ENCODE data around the gene LARGE2. TPM values are rescaled to one million over a fixed set of nuclear protein-coding genes. Genes with fewer than 3 reads are reported as not detected.
A peak's percentile ranks its signal among the peaks of the same experiment; 100 is the strongest.

Gene LARGE2
- total RNA-seq, 2 donors from 2014 or later: 3.9 to 7.9 TPM

DNA sequence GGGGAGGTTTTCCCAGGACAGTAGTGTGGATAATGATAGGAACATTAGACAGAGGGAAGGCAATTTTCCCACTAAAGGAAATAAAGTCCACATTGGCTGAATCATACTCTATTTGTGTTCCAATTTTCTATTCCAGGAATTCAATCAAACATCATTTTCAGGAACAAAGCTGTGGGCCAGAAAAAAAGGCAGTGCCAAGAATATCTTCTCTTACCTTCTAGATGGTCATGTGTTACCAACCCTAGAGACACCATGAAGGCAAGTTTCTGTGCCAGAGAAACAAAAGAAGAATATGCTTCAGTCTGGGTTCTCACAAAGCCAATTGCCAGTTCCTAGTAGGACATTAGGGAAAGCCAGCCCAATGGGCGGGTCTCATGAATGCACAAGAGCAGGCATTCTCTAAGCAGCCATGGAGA lies 27.5 kb downstream of the LARGE2 start:
- Mint-ChIP-seq H3K27ac (no peak overlapping the region), H3K4me3 (no peak overlapping the region), H3K27me3 (no peaks in the 10 kb centered on the region), H3K4me1 (peaks cover 2% of the 10 kb centered on the region), H3K36me3 (ENCODE audit: low read depth) (peaks cover 11% of the 10 kb centered on the region)
- no peaks in the 10 kb centered on the region for H3K9me3 ChIP-seq (ENCODE audit: control insufficient read depth, low read length, poor library complexity, severe bottlenecking)
- no peak for DNase-seq
- ATAC-seq: no peak

GRCh38 chr11:45959851-45960250 lies 37.4 kb downstream of the LARGE2 start:
- DNase-seq (no peak), ATAC-seq (no peak)
- no peaks in the 10 kb centered on the region for H3K27me3 Mint-ChIP-seq
- peaks cover 9% of the 10 kb centered on the region for H3K4me1 Mint-ChIP-seq
- no peak overlapping the region for H3K4me3 Mint-ChIP-seq
- H3K27ac Mint-ChIP-seq: no peak overlapping the region
- H3K9me3 ChIP-seq (ENCODE audit: control insufficient read depth, low read length, poor library complexity, severe bottlenecking): no peaks in the 10 kb centered on the region
- peaks cover 6% of the 10 kb centered on the region for H3K36me3 Mint-ChIP-seq (ENCODE audit: low read depth)

GRCh38 chr11:45960387-45961095 lies 38.1 kb downstream of the LARGE2 start:
- peaks cover 4% of the 10 kb centered on the region for H3K36me3 Mint-ChIP-seq (ENCODE audit: low read depth)

DNA sequence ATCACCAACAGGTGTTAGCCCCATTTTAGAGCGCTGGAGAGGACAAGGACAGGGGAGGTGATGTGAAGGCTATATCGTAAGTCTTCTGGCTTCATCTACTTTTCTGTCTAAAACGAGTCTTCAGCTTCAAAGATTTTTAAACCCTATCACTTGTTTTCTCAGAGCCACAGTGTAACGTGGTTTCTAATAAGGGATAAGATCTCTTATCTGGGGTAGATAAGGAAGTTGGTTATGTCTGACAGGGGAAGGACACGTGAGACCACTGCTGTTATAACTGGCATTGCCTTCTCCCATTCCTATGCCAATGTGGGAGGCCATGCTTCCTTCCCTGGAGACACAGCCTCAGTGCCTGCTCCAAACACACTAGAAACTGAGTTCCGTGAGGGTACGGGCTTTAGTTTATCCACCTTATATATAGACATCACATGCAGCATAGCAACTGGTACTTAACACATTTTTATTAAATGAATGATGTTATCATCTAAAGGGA lies 39.3 kb downstream of the LARGE2 start:
- no peaks in the 10 kb centered on the region for H3K27me3 Mint-ChIP-seq
- no peak for DNase-seq
- H3K4me1 Mint-ChIP-seq: peaks cover 9% of the 10 kb centered on the region
- no peak overlapping the region for H3K4me3 Mint-ChIP-seq
- H3K36me3 Mint-ChIP-seq (ENCODE audit: low read depth): no peaks in the 10 kb centered on the region
- ATAC-seq: no peak
- H3K27ac Mint-ChIP-seq: no peak overlapping the region
- no peaks in the 10 kb centered on the region for H3K9me3 ChIP-seq (ENCODE audit: control insufficient read depth, low read length, poor library complexity, severe bottlenecking)

More at GRCh38 chr11:45960387-45961095, 38.1 kb downstream of the LARGE2 start:
- no peak for ATAC-seq
- H3K9me3 ChIP-seq (ENCODE audit: control insufficient read depth, low read length, poor library complexity, severe bottlenecking): no peaks in the 10 kb centered on the region
- no peaks in the 10 kb centered on the region for H3K27me3 Mint-ChIP-seq
- H3K4me1 Mint-ChIP-seq: peaks cover 9% of the 10 kb centered on the region
- H3K27ac Mint-ChIP-seq: no peak overlapping the region
- H3K4me3 Mint-ChIP-seq: no peak overlapping the region
- no peak for DNase-seq

GRCh38 chr11:45964911-45965389 lies 42.5 kb downstream of the LARGE2 start:
- peaks cover 2% of the 10 kb centered on the region for H3K36me3 Mint-ChIP-seq (ENCODE audit: low read depth)
- DNase-seq: peak; percentile 18 to 34 (median 30)
- no peaks in the 10 kb centered on the region for H3K27me3 Mint-ChIP-seq
- ATAC-seq: peak; percentile 98
- H3K4me1 Mint-ChIP-seq: no peaks in the 10 kb centered on the region
- no peaks in the 10 kb centered on the region for H3K9me3 ChIP-seq (ENCODE audit: control insufficient read depth, low read length, poor library complexity, severe bottlenecking)
- no peak overlapping the region for H3K4me3 Mint-ChIP-seq
- no peak overlapping the region for H3K27ac Mint-ChIP-seq

GRCh38 chr11:45967506-45967905 lies 45.0 kb downstream of the LARGE2 start:
- DNase-seq (no peak), ATAC-seq (no peak)
- no peaks in the 10 kb centered on the region for H3K4me1 Mint-ChIP-seq
- no peak overlapping the region for H3K27ac Mint-ChIP-seq
- H3K36me3 Mint-ChIP-seq (ENCODE audit: low read depth): peaks cover 2% of the 10 kb centered on the region
- no peaks in the 10 kb centered on the region for H3K27me3 Mint-ChIP-seq
- H3K4me3 Mint-ChIP-seq: no peak overlapping the region
- no peaks in the 10 kb centered on the region for H3K9me3 ChIP-seq (ENCODE audit: control insufficient read depth, low read length, poor library complexity, severe bottlenecking)

- no peaks in the 10 kb centered on the region for H3K9me3 ChIP-seq (ENCODE audit: control insufficient read depth, low read length, poor library complexity, severe bottlenecking)
- ATAC-seq (no peak), DNase-seq (no peak)
- Mint-ChIP-seq H3K36me3 (ENCODE audit: low read depth) (peaks cover 2% of the 10 kb centered on the region), H3K27me3 (no peaks in the 10 kb centered on the region), H3K4me1 (no peaks in the 10 kb centered on the region), H3K27ac (no peak overlapping the region), H3K4me3 (no peak overlapping the region)
Observed at GRCh38 chr11:45968901-45969300, 46.4 kb downstream of the LARGE2 start.

- no peaks in the 10 kb centered on the region for H3K27me3 Mint-ChIP-seq
- H3K4me1 Mint-ChIP-seq: no peaks in the 10 kb centered on the region
- no peak for DNase-seq
Observed at GRCh38 chr11:45973601-45974000, 51.1 kb downstream of the LARGE2 start.

DNA sequence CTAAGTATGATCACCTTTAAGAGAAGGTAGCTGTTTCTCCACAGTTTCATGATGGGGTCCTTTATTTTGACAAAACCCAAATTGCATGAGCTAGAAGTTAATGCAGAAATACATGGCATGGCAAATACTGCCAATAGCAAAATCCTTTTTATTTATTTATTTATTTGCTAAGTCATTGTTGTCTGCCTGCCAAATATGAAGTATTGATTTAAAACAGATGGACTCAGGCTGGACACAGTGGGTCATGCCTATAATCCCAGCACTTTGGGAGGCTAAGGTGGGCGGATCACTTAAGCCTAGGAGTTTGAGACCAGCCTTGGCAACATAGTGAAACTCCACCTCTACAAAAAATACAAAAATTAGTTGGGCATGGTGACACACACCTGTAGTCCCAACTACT lies 52.4 kb downstream of the LARGE2 start:
- Mint-ChIP-seq H3K4me1 (no peaks in the 10 kb centered on the region), H3K27me3 (no peaks in the 10 kb centered on the region), H3K27ac (peak overlapping the region; percentile 59), H3K36me3 (ENCODE audit: low read depth) (peaks cover 7% of the 10 kb centered on the region), H3K4me3 (no peak overlapping the region)
- DNase-seq (no peak), ATAC-seq (no peak)
- no peaks in the 10 kb centered on the region for H3K9me3 ChIP-seq (ENCODE audit: control insufficient read depth, low read length, poor library complexity, severe bottlenecking)

More at GRCh38 chr11:45973601-45974000, 51.1 kb downstream of the LARGE2 start:
- H3K9me3 ChIP-seq (ENCODE audit: control insufficient read depth, low read length, poor library complexity, severe bottlenecking): no peaks in the 10 kb centered on the region
- no peak for ATAC-seq
- peak overlapping the region; percentile 59 for H3K27ac Mint-ChIP-seq
- no peak overlapping the region for H3K4me3 Mint-ChIP-seq
- peaks cover 6% of the 10 kb centered on the region for H3K36me3 Mint-ChIP-seq (ENCODE audit: low read depth)

Other genes with a start within 250 kb of the LARGE2 start
- gene SLC35C1, start 117.5 kb upstream of the LARGE2 start, total RNA-seq: 10 to 100 TPM in 1 of 2 donors, 1 to 10 TPM in 1; 7.9 to 12.6 TPM
- 100 to 1,000 TPM; 200 to 224 TPM for gene CRY2, start 75.2 kb upstream of the LARGE2 start, total RNA-seq
- gene MAPK8IP1, start 37.0 kb upstream of the LARGE2 start, total RNA-seq: 10 to 100 TPM in 1 of 2 donors, 1 to 10 TPM in 1; 7.6 to 10.2 TPM
- 1 to 10 TPM; 3.1 to 3.2 TPM for gene FREY1, start 15.4 kb upstream of the LARGE2 start, total RNA-seq
- 10 to 100 TPM; 59.1 to 64.2 TPM for gene PEX16, start 4.8 kb upstream of the LARGE2 start, total RNA-seq
- 100 to 1,000 TPM; 103 to 105 TPM for gene PHF21A, start 198.8 kb downstream of the LARGE2 start, total RNA-seq

Data from T-helper 17 cell (primary cell).